Measurements from ENCODE around the gene RHOF. TPM values are rescaled to one million over a fixed set of nuclear protein-coding genes. Genes with fewer than 3 reads are reported as not detected.

Gene RHOF
- total RNA-seq, 4 donors from 2014 or later, result 3.2 to 20.4 (median 6.2) TPM

DNA sequence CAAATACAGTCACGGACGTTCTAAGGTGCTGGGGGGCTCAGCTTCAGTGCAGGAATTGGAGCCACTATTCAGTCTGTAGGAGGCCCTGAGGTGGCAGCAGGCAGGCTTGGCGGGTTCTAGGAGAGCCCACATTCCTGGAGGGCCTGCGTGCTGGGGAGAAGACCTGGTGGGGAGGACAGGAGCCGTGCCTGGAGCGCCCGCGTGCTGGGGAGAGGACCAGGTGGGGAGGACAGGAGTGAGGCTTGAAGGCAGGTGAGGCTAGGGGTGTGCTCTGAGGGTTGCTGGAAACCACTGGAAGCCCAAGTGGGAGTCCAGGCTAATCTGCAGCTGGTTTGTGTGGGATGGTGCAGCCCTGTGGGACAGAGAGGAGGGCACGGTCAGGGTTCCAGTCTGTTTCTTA, 23.1 kb downstream of the RHOF start:
- Histone ChIP-seq H3K27me3 (no peaks in the 10 kb centered on the region), H3K27ac (no peak overlapping the region), H3K4me1 (peaks cover 7 to 37% (median 17%) of the 10 kb centered on the region in 3 donors), H3K9me3 (no peaks in the 10 kb centered on the region), H3K4me3 (no peak overlapping the region), H3K36me3 (no peaks in the 10 kb centered on the region)
- no peak for DNase-seq
- WGBS, 2 donors, result 76 to 94% methylated on average over 5 to 7 of the region's 9 CpGs
- TF ChIP-seq, protein P1, sequence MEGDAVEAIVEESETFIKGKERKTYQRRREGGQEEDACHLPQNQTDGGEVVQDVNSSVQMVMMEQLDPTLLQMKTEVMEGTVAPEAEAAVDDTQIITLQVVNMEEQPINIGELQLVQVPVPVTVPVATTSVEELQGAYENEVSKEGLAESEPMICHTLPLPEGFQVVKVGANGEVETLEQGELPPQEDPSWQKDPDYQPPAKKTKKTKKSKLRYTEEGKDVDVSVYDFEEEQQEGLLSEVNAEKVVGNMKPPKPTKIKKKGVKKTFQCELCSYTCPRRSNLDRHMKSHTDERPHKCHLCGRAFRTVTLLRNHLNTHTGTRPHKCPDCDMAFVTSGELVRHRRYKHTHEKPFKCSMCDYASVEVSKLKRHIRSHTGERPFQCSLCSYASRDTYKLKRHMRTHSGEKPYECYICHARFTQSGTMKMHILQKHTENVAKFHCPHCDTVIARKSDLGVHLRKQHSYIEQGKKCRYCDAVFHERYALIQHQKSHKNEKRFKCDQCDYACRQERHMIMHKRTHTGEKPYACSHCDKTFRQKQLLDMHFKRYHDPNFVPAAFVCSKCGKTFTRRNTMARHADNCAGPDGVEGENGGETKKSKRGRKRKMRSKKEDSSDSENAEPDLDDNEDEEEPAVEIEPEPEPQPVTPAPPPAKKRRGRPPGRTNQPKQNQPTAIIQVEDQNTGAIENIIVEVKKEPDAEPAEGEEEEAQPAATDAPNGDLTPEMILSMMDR (IDR thresholded peaks at IDR 0.05), result no peak
- no peak for TF ChIP-seq POLR2A (IDR thresholded peaks at IDR 0.05)
- intact Hi-C loops (cut with DNase I), result loop anchor here (5.0 kb wide), 1 partner anchor 68 kb away; no protein-coding TSS in a partner anchor

DNA sequence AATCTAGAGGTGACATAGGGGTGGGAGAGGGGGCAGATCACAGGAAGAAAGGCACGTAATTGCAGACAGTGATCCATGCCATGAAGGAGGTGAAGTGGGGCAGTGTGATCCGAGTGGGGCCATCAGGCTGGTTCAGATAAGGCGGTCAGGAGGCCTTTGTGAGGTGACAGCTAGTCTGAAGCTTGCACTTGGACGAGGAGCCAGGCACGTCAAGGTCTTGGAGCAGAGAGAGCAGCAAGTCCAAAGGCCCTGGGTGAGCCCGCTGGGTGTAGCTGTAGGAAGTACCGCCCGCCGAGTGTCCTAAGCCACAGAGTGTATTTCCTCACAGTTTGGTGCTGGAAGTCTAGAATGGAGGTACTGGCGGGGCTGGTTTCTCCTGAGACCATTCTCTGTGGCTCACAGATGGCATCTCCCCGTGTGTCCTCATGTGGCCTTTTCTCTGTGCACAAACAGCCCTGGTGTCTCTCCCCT, 23.6 kb downstream of the RHOF start:
- TF ChIP-seq POLR2A (IDR thresholded peaks at IDR 0.05), result no peak
- TF ChIP-seq, protein P1 (IDR thresholded peaks at IDR 0.05), result no peak
- Histone ChIP-seq H3K4me3 (no peak overlapping the region), H3K36me3 (no peaks in the 10 kb centered on the region), H3K9me3 (no peaks in the 10 kb centered on the region), H3K27ac (no peak overlapping the region), H3K4me1 (peaks cover 7 to 38% (median 17%) of the 10 kb centered on the region in 3 donors), H3K27me3 (no peaks in the 10 kb centered on the region)
- intact Hi-C loops (cut with DNase I), result loop anchor here (5.0 kb wide), 1 partner anchor 68 kb away; no protein-coding TSS in a partner anchor
- 72 to 88% methylated on average over 7 to 11 of the region's 11 CpGs for WGBS, 2 donors
- DNase-seq, result no peak

DNA sequence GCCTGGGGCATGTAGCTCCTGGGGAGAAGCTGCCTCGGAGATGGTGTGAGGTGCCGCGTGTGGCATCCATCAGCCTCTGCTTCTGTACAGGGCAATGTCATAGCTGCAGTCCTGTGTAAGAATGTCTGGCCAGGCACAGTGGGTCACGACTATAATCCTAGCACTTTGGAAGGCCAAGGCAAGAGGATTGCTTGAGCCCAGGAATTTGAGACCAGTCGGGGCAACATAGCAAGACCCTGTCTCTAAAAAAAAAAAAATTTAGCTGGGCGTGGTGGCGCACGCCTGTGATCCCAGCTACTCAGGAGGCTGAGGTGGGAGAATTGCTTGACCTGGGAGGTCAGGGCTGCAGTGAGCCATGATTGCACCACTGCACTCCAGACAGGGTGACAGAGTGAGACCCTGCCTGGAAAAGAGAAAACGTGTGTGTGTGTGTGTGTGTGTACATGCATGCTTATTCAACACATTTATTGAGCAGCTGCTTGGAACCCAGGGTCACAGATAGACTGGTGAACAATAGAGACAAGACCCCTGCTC, 24.1 kb downstream of the RHOF start:
- TF ChIP-seq, protein P1 (IDR thresholded peaks at IDR 0.05), result no peak
- TF ChIP-seq POLR2A (IDR thresholded peaks at IDR 0.05), result no peak
- no peaks in the 10 kb centered on the region for H3K27me3 ChIP-seq
- no peak for DNase-seq
- H3K27ac ChIP-seq, result no peak overlapping the region
- intact Hi-C loops (cut with DNase I), result no loop called here
- no peak overlapping the region for H3K4me3 ChIP-seq
- WGBS, 2 donors, result 84 to 86% methylated on average over 6 to 9 of the region's 9 CpGs
- no peaks in the 10 kb centered on the region for H3K36me3 ChIP-seq
- H3K4me1 ChIP-seq, result peaks cover 7 to 38% (median 17%) of the 10 kb centered on the region in 3 donors
- H3K9me3 ChIP-seq, result no peaks in the 10 kb centered on the region

DNA sequence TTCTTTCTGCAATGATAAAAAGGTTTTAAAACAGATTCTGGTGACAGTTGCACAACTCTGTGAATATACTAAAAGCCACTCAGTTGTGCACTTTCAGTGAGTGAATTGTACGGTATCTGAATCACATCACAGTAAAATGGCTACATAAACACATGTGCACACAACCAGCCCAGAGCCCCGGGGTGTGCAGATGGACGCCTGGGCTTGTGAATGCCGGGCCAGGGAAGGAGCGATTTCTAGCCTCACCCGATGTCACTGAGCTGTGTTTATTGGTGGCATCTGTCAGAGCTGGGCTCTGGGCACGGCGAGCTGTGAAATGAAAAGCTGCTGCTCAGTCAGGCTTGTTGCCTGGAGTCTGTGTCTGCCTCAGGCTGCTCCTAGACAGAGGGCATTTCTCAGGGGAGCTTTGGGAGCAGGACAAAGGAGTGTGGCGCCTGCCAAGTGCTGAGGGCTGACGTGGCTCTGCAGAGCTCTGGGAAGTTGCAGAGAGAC, 25.9 kb downstream of the RHOF start:
- Histone ChIP-seq H3K4me1 (peaks cover 0 to 28% (median 13%) of the 10 kb centered on the region in 3 donors), H3K27me3 (no peaks in the 10 kb centered on the region), H3K9me3 (no peaks in the 10 kb centered on the region), H3K4me3 (peak overlapping the region in 1 of 4 donors; percentile 8), H3K27ac (no peak overlapping the region), H3K36me3 (no peaks in the 10 kb centered on the region)
- DNase-seq, result no peak
- intact Hi-C loops (cut with DNase I), result no loop called here
- WGBS, 2 donors, result 29 to 63% methylated on average over 1 to 6 of the region's 10 CpGs
- TF ChIP-seq, protein P1 (IDR thresholded peaks at IDR 0.05), result no peak
- no peak for TF ChIP-seq POLR2A (IDR thresholded peaks at IDR 0.05)

DNA sequence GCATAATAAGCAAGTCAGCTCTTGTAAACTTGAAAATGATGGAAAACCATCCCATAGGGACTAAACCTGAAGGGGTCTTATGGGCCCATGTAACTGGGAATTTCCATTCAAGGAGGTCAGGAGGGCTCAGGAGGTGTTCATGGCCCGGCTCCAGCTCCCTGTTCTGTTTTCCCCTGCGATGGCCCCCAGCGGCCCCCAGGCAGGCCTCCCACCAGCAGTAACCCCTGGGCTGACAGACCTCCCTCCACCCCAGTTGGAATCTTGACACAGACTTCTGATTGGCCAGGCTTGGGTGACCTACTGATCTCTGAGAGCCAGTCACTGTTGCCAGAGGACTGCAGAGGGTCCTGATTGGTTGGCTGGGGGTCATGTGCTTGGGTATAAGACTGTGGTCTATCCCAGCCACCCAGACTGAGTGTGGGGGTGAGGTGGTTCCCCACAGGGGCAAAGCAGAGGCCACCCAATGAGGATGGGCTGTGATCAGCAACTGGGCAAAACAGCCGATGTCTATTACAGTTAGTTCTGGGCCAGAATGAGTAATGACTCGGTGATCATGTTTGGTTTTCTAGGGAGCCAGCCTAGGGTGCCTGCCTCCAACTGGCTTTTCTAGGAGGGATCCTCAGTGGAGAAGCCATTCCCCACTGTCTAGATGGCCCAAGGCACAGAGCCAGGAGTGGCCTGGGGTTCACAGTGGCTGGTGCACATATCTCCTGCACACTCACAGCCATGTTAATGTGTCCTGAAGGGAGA, 27.0 kb downstream of the RHOF start:
- 73 to 100% methylated on average over 1 to 4 of the region's 5 CpGs for WGBS, 2 donors
- H3K4me1 ChIP-seq, result peaks cover 0 to 28% (median 13%) of the 10 kb centered on the region in 3 donors
- no peak for DNase-seq

More for the DNA sequence above, 27.0 kb downstream of the RHOF start:
- Histone ChIP-seq H3K27ac (no peak overlapping the region), H3K9me3 (no peaks in the 10 kb centered on the region), H3K27me3 (no peaks in the 10 kb centered on the region), H3K4me3 (no peak overlapping the region), H3K36me3 (no peaks in the 10 kb centered on the region)
- intact Hi-C loops (cut with DNase I), result no loop called here
- TF ChIP-seq POLR2A (IDR thresholded peaks at IDR 0.05), result no peak
- TF ChIP-seq, protein P1 (IDR thresholded peaks at IDR 0.05), result no peak

Measured in esophagus squamous epithelium (tissue), 5 donors.